ENCODE results near the gene UBAP1L. TPM values are rescaled to one million over a fixed set of nuclear protein-coding genes. Genes with fewer than 3 reads are reported as not detected.

Gene UBAP1L
- total and polyA plus RNA-seq, 2 donors (not counting 3 experiments of a cell fraction or from before 2014, with no cell fraction given) = 1.9 to 5.0 TPM

DNA sequence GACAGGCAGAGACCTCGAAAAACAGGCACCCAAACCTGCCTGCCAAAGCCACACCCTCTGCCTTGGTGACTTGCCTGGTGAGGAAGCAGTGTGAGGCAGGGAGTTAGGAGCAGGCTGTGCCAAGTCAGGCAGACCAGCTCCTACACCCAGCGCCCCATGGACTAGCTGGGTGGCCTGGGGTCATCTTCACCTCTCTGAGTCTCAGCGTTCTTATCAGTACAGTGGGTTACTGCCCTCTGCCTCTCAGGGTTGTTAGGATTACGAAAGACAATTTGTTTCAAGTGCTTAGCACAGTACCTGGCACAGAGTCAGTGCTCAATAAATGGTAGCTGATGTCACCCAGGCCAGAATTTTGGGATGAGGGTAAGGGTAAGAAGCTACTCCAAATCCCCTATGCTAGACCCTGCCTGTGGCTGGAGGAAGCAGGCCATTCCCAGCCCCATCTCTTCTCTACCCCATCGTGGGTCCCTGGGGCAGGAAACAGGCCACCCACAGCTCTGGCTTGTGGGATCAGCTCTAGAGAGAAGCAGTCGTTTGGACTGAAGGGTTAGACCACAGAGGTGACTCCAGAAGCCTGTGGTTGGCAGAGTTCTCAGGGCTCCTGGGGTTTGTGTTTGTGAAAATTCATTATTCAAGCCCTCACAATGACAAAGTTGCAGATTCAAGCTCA, 59.7 kb downstream of the UBAP1L start:
- no peaks in the 10 kb centered on the region for H3K79me2 ChIP-seq (ENCODE audit: control insufficient read depth, insufficient read depth, low read length)
- TF ChIP-seq, protein P1, sequence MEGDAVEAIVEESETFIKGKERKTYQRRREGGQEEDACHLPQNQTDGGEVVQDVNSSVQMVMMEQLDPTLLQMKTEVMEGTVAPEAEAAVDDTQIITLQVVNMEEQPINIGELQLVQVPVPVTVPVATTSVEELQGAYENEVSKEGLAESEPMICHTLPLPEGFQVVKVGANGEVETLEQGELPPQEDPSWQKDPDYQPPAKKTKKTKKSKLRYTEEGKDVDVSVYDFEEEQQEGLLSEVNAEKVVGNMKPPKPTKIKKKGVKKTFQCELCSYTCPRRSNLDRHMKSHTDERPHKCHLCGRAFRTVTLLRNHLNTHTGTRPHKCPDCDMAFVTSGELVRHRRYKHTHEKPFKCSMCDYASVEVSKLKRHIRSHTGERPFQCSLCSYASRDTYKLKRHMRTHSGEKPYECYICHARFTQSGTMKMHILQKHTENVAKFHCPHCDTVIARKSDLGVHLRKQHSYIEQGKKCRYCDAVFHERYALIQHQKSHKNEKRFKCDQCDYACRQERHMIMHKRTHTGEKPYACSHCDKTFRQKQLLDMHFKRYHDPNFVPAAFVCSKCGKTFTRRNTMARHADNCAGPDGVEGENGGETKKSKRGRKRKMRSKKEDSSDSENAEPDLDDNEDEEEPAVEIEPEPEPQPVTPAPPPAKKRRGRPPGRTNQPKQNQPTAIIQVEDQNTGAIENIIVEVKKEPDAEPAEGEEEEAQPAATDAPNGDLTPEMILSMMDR (IDR thresholded peaks at IDR 0.05; ENCODE audit: extremely low read depth in 1 of 2, insufficient read depth in 1 of 2, low read depth in 1 of 2, low read length in 2 of 2) = no peak
- TF ChIP-seq, protein P2, sequence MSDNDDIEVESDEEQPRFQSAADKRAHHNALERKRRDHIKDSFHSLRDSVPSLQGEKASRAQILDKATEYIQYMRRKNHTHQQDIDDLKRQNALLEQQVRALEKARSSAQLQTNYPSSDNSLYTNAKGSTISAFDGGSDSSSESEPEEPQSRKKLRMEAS (IDR thresholded peaks at IDR 0.05; ENCODE audit: insufficient read depth, insufficient read length) = no peak
- TF ChIP-seq POLR2AphosphoS5 (IDR thresholded peaks at IDR 0.05; ENCODE audit: insufficient read depth, low read depth, low read length) (no peak), EZH2 (IDR thresholded peaks at IDR 0.05; ENCODE audit: borderline replicate concordance, low read depth, low read length, severe bottlenecking) (no peak), JUN (IDR thresholded peaks at IDR 0.05; ENCODE audit: borderline replicate concordance, insufficient read depth, insufficient read length, low read depth) (no peak)
- no peak for DNase-seq (ENCODE audit: low read depth, low spot score)
- dilution Hi-C loops (cut with MboI; ENCODE audit: extremely low pct_ligation_motif_present, low sequenced_read_pairs) = no loop called here
- no peaks in the 10 kb centered on the region for H3K36me3 ChIP-seq (ENCODE audit: control insufficient read depth in 2 of 2, extremely low read depth in 1 of 2, insufficient read depth in 2 of 2, low read length in 2 of 2)
- no peak overlapping the region for H3K4me2 ChIP-seq (ENCODE audit: insufficient read depth, low read length)
- no peak overlapping the region for H3K9ac ChIP-seq (replicated peaks; ENCODE audit: extremely low read depth, insufficient read depth, low read length)
- no peak overlapping the region for H3K27ac ChIP-seq (ENCODE audit: insufficient read depth, low read depth, low read length)
- ChIA-PET CTCF (interaction anchor here (0.8 to 7.2 kb wide), 14 partner anchors 11 to 243 kb away, joined by 3 to 89 read pairs (median 5); partner anchors contain the start of genes KBTBD13 and RASL12), POLR2A (no interaction called here)
- no peak overlapping the region for H2AFZ ChIP-seq (ENCODE audit: low read depth, low read length)
- H4K20me1 ChIP-seq (replicated peaks; ENCODE audit: control insufficient read depth, extremely low read depth, insufficient read depth, low read length) = no peaks in the 10 kb centered on the region
- no TSS peak for BruUV-seq (replicated peaks)
- H3K4me3 ChIP-seq (replicated peaks in 1 of 3; ENCODE audit: insufficient read depth in 1 of 3, low read depth in 1 of 3, low read length in 3 of 3) = no peak overlapping the region
- no peaks in the 10 kb centered on the region for H3K27me3 ChIP-seq (ENCODE audit: control insufficient read depth in 2 of 2, insufficient read depth in 2 of 2, low read length in 2 of 2)
- intact Hi-C loops (cut with micrococcal nuclease) = loop anchor here (2.0 kb wide), 2 partner anchors 133 to 241 kb away; partner anchors contain the start of gene RNU5A-1
- H3K9me1 ChIP-seq (replicated peaks; ENCODE audit: control insufficient read depth, extremely low read depth, insufficient read depth, low read length) = no peaks in the 10 kb centered on the region
- no peak for FAIRE-seq
- peaks cover 2% of the 10 kb centered on the region for H3K4me1 ChIP-seq (ENCODE audit: control insufficient read depth, extremely low read depth, insufficient read depth, low read length)
- H3K9me3 ChIP-seq (replicated peaks; ENCODE audit: control insufficient read depth, insufficient read depth, low read length) = no peaks in the 10 kb centered on the region
